Stimulated activated CD8-positive, alpha-beta memory T cell treated with anti-CD3 and anti-CD28 coated beads, Interleukin-15, amount 100 ng/mL, for 24 hours (primary cell): Measurements from ENCODE around the gene GIPC2.

Experiments
- DNase-seq: peaks from one replicate; pipeline ENCODE4 v3.0.0-alpha.2; 2020; ENCODE audit warnings: low read depth

The GIPC2 gene

GRCh38 chr1:78145105-78145580 is 99.4 kb downstream of the GIPC2 start:
- DNase-seq = no peak

GRCh38 chr1:78146205-78146771 is 100.5 kb downstream of the GIPC2 start:
- DNase-seq = no peak

- no peak for DNase-seq
Measured at GRCh38 chr1:78147031-78147430, 101.3 kb downstream of the GIPC2 start.

GRCh38 chr1:78153092-78153736 is 107.4 kb downstream of the GIPC2 start:
- no peak for DNase-seq

- no peak for DNase-seq
Measured at GRCh38 chr1:78155121-78155520, 109.4 kb downstream of the GIPC2 start.

- DNase-seq = no peak
Measured at GRCh38 chr1:78156805-78157521, 111.2 kb downstream of the GIPC2 start.

- no peak for DNase-seq
Measured at GRCh38 chr1:78165816-78166215, 120.0 kb downstream of the GIPC2 start.

GRCh38 chr1:78168306-78168705 is 122.5 kb downstream of the GIPC2 start:
- no peak for DNase-seq

- DNase-seq = no peak
Measured at GRCh38 chr1:78170859-78171258, 125.1 kb downstream of the GIPC2 start.

GRCh38 chr1:78171736-78172590 is 126.2 kb downstream of the GIPC2 start:
- no peak for DNase-seq

- no peak for DNase-seq
Measured at GRCh38 chr1:78176448-78176847, 130.7 kb downstream of the GIPC2 start.

GRCh38 chr1:78177708-78178270 is 132.0 kb downstream of the GIPC2 start:
- DNase-seq = no peak

- DNase-seq = no peak
Measured at GRCh38 chr1:78178816-78179215, 133.1 kb downstream of the GIPC2 start.

- no peak for DNase-seq
Measured at GRCh38 chr1:78184460-78185072, 138.8 kb downstream of the GIPC2 start.
